WTC11 (cell line): Measurements from ENCODE around the gene KCNJ15.

Experiments used
- AFF4 ChIP-seq: sonication (generic); formaldehyde crosslinking; IDR thresholded peaks from 2 replicates; pipeline ENCODE4 v1.8.1; 2023; ENCODE audit warnings: mild to moderate bottlenecking, missing genetic modification reagents, borderline replicate concordance
- CREB1 ChIP-seq: sonication (generic); formaldehyde crosslinking; IDR thresholded peaks from 2 replicates; pipeline ENCODE4 v1.8.0; 2023; ENCODE audit warnings: mild to moderate bottlenecking, missing genetic modification reagents
- CTCF ChIP-seq: fragments of 200-600 bp; IDR thresholded peaks from 2 replicates; pipeline ENCODE4 v1.8.0; 2022; ENCODE audit warnings: antibody characterized with exemption
- E2F1 ChIP-seq: sonication (generic); formaldehyde crosslinking; IDR thresholded peaks from 2 replicates; pipeline ENCODE4 v1.8.0; 2022; ENCODE audit warnings: mild to moderate bottlenecking, missing genetic modification reagents
- E2F4 ChIP-seq: sonication (generic); formaldehyde crosslinking; IDR thresholded peaks from 2 replicates; pipeline ENCODE4 v1.8.1; 2022; ENCODE audit warnings: low read depth, mild to moderate bottlenecking, moderate library complexity, missing genetic modification reagents, borderline replicate concordance
- ETV6 ChIP-seq: sonication (generic); formaldehyde crosslinking; IDR thresholded peaks from 2 replicates; pipeline ENCODE4 v1.8.1; 2022; ENCODE audit warnings: mild to moderate bottlenecking, missing genetic modification reagents
- FOXK1 ChIP-seq: sonication (generic); formaldehyde crosslinking; IDR thresholded peaks from 2 replicates; pipeline ENCODE4 v1.8.0; 2022; ENCODE audit warnings: mild to moderate bottlenecking, moderate library complexity, missing genetic modification reagents
- PREB ChIP-seq: sonication (generic); formaldehyde crosslinking; IDR thresholded peaks from 2 replicates; pipeline ENCODE4 v1.8.1; 2022; ENCODE audit warnings: mild to moderate bottlenecking, missing genetic modification reagents, moderate library complexity, borderline replicate concordance
- TCF7 ChIP-seq: sonication (generic); formaldehyde crosslinking; IDR thresholded peaks from 2 replicates; pipeline ENCODE4 v1.8.0; 2022; ENCODE audit warnings: mild to moderate bottlenecking, low read depth, missing genetic modification reagents, moderate library complexity
- ZNF138 ChIP-seq: sonication (generic); formaldehyde crosslinking; conservative IDR thresholded peaks from 2 replicates; pipeline ENCODE4 v1.8.1; 2022; ENCODE audit warnings: mild to moderate bottlenecking, moderate library complexity, missing genetic modification reagents

GRCh38 chr21:38351961-38352521, 95.2 kb downstream of the KCNJ15 start:
- TF ChIP-seq CTCF (no peak), FOXK1 (CRISPR knock-in tag) (no peak), E2F1 (CRISPR knock-in tag) (no peak), PREB (CRISPR knock-in tag) (no peak), CREB1 (CRISPR knock-in tag) (no peak), ZNF138 (no peak), TCF7 (CRISPR knock-in tag) (no peak), E2F4 (CRISPR knock-in tag) (no peak), ETV6 (CRISPR knock-in tag) (no peak; the same call in 1 of the 2 replicates), AFF4 (CRISPR knock-in tag) (no peak)
